PC-9 (cell line): ENCODE measurements around the gene PRRT2. TPM values are rescaled to one million over a fixed set of nuclear protein-coding genes. Genes with fewer than 3 reads are reported as not detected.

ENCODE experiments used
- BruUV-seq: library from RNA; stranded (reverse); fragments of 400-500 nt; replicated peaks from 2 replicates; lab custom pipeline; 2021; lab: Mats Ljungman, UMichigan
- CTCF ChIA-PET: fragments of 300-600 bp; sonication (Branson Sonifier 250); formaldehyde crosslinking; loops from one replicate; lab custom pipeline; 2022; ENCODE audit warnings: antibody characterized with exemption; lab: Charles Lee
- POLR2A ChIA-PET: fragments of 300-600 bp; sonication (Branson Sonifier 250); formaldehyde crosslinking; loops from one replicate; lab custom pipeline; 2022; ENCODE audit warnings: antibody characterized with exemption; ENCODE audit not compliant: unreplicated experiment; lab: Charles Lee
- DNase-seq, 2 experiments: peaks; one replicate each; pipeline versions ENCODE4 v3.0.0 to v3.0.0-alpha.2; 2015 to 2022; ENCODE audit warnings: mixed read lengths in 1 of 2
- H2AFZ ChIP-seq: fragments of 200-600 bp; sonication (generic); 2 replicates; pipeline ENCODE4 v1.8.1; 2017; ENCODE audit warnings: antibody characterized with exemption
- H3F3A ChIP-seq: fragments of 200-600 bp; sonication (generic); 2 replicates; pipeline ENCODE4 v1.8.1; 2017; ENCODE audit warnings: antibody characterized with exemption, mild to moderate bottlenecking, low read depth; ENCODE audit not compliant: insufficient read depth
- H3K27ac ChIP-seq: fragments of 200-600 bp; sonication (generic); 2 replicates; pipeline ENCODE4 v1.6.1; 2016; ENCODE audit warnings: mixed run types
- H3K27me3 ChIP-seq: fragments of 200-600 bp; sonication (generic); 2 replicates; pipeline ENCODE4 v1.6.1; 2016; ENCODE audit warnings: low read depth, mixed run types; ENCODE audit not compliant: insufficient read depth
- H3K36me3 ChIP-seq: fragments of 200-600 bp; sonication (generic); 2 replicates; pipeline ENCODE4 v1.6.1; 2016; ENCODE audit warnings: low read depth, mixed run types
- H3K4me1 ChIP-seq: fragments of 200-600 bp; sonication (generic); replicated peaks from 2 replicates; pipeline ENCODE4 v1.6.1; 2016; ENCODE audit warnings: mixed run types; ENCODE audit not compliant: insufficient read depth
- H3K4me2 ChIP-seq: fragments of 200-600 bp; sonication (generic); 2 replicates; pipeline ENCODE4 v1.6.1; 2017; ENCODE audit warnings: mixed run types
- H3K4me3 ChIP-seq: fragments of 200-600 bp; sonication (generic); 2 replicates; pipeline ENCODE4 v1.6.1; 2016; ENCODE audit warnings: mixed run types
- H3K79me2 ChIP-seq: fragments of 200-600 bp; sonication (generic); 2 replicates; pipeline ENCODE4 v1.6.1; 2017; ENCODE audit warnings: low read depth, mixed run types
- H3K9me2 ChIP-seq: fragments of 200-600 bp; sonication (generic); 2 replicates; pipeline ENCODE4 v1.8.1; 2017; ENCODE audit warnings: mild to moderate bottlenecking; ENCODE audit not compliant: insufficient read depth
- H3K9me3 ChIP-seq: fragments of 200-600 bp; sonication (generic); 2 replicates; pipeline ENCODE4 v1.8.1; 2016; ENCODE audit warnings: low read depth; ENCODE audit not compliant: insufficient read depth
- H4K20me1 ChIP-seq: fragments of 200-600 bp; sonication (generic); 2 replicates; pipeline ENCODE4 v1.8.1; 2017; ENCODE audit not compliant: insufficient read depth
- EZH2 ChIP-seq: fragments of 200-600 bp; sonication (generic); IDR thresholded peaks from 2 replicates; pipeline ENCODE4 v1.8.0; 2017; ENCODE audit warnings: antibody characterized with exemption, low read depth
- intact Hi-C: fragments of 100-400 bp; cut with micrococcal nuclease; formaldehyde crosslinking; loops from one replicate; pipeline ENCODE4 v1.10.0; 2022; ENCODE audit not compliant: unreplicated experiment
- total RNA-seq: library from RNA; stranded (reverse); gene quantifications from 2 replicates; pipeline ENCODE4 v1.2.3, GENCODE V29; 2021
- TF ChIP-seq, protein P1 (sequence below): fragments of 200-600 bp; sonication (generic); conservative IDR thresholded peaks from 2 replicates; pipeline ENCODE4 v1.6.1; 2017; ENCODE audit warnings: mixed run types, antibody characterized with exemption, mild to moderate bottlenecking, moderate library complexity

Gene PRRT2
- total RNA-seq, 1 experiment from 2014 or later: 4.9 TPM

DNA sequence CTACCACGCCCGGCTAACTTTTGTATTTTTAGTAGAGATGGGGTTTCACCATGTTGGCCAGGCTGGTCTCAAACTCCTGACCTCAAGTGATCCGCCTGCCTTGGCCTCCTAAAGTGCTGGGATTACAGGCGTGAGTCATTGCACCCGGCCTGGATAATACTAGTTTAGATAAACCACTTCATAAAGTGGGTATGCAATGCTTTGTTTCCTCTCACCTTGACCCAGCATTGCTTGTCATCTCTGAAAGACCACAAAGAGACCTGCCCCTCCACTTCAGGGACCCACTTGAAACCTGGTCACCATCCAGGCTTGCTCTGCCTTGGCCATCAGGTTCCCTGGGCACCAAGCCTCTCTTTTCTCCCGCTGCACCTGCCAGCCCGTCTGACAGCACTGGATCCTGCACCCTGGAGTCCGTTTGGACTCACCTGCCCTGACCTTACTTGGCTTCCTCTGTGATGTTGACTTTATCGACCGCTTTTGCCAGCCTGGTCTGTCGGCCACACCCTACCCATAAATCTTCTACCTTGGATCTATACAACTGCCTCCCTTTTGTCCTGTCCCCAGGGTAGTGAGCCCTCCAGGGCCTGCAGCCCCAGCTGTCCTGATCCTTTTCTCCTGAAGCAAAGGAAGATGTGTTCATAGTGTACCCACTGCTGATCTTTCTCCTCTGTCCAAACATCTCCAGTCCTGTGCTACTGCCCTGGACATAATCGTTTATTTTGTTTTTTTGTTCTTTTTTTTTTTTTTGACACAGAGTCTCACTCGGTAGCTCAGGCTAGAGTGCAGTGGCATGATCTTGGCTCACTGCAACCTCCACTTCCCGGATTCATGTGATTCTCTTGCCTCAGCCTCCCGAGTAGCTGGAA lies 46.6 kb upstream of the PRRT2 start:
- no peak overlapping the region for H2AFZ ChIP-seq

DNA sequence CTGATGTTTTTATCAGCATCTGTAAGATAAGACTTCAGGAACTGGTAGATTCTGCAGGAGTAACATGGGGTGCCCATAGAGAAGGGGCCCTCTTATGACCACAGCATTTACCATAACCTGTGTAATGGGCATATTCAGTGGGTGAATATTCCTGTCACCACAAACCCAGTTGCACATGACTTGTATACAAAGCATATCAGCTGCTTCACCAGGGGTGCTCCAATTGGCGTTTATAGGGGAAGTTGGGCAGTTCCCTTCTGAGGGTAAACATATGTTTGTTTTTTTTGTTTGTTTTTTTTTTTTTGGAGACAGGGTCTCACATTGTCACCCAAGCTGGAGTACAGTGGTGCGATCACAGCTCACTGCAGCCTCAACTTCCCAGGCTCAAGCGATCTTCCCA lies 45.4 kb upstream of the PRRT2 start:
- Histone ChIP-seq H3K9me3 (no peaks in the 10 kb centered on the region), H3K4me2 (no peak overlapping the region), H3K4me1 (peaks cover 27% of the 10 kb centered on the region), H3K4me3 (no peak overlapping the region), H3K79me2 (no peaks in the 10 kb centered on the region), H3K27me3 (no peaks in the 10 kb centered on the region), H2AFZ (no peak overlapping the region), H4K20me1 (no peaks in the 10 kb centered on the region), H3F3A (peaks cover 25% of the 10 kb centered on the region), H3K27ac (no peak overlapping the region), H3K36me3 (no peaks in the 10 kb centered on the region), H3K9me2 (no peaks in the 10 kb centered on the region)
- intact Hi-C loops: no loop called here
- ChIA-PET CTCF (no interaction called here), POLR2A (no interaction called here)
- DNase-seq: no peak
- BruUV-seq: no TSS peak
- TF ChIP-seq, protein P1, sequence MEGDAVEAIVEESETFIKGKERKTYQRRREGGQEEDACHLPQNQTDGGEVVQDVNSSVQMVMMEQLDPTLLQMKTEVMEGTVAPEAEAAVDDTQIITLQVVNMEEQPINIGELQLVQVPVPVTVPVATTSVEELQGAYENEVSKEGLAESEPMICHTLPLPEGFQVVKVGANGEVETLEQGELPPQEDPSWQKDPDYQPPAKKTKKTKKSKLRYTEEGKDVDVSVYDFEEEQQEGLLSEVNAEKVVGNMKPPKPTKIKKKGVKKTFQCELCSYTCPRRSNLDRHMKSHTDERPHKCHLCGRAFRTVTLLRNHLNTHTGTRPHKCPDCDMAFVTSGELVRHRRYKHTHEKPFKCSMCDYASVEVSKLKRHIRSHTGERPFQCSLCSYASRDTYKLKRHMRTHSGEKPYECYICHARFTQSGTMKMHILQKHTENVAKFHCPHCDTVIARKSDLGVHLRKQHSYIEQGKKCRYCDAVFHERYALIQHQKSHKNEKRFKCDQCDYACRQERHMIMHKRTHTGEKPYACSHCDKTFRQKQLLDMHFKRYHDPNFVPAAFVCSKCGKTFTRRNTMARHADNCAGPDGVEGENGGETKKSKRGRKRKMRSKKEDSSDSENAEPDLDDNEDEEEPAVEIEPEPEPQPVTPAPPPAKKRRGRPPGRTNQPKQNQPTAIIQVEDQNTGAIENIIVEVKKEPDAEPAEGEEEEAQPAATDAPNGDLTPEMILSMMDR: no peak
- no peak for TF ChIP-seq EZH2

More for the DNA sequence above, 46.6 kb upstream of the PRRT2 start:
- ChIA-PET POLR2A (interaction anchor here (0.6 kb wide), 1 partner anchor 14 kb away, joined by 14 read pairs; no protein-coding TSS in a partner anchor), CTCF (interaction anchor here (0.5 to 0.6 kb wide), 3 partner anchors 14 to 820 kb away, joined by 3 to 5 read pairs (median 3); no protein-coding TSS in a partner anchor)
- no TSS peak for BruUV-seq
- peak overlapping the region; percentile 47 for H3K27ac ChIP-seq
- DNase-seq: peak; percentile 67 to 92
- H3K79me2 ChIP-seq: no peaks in the 10 kb centered on the region
- H3K9me2 ChIP-seq: no peaks in the 10 kb centered on the region
- no peaks in the 10 kb centered on the region for H3K36me3 ChIP-seq
- TF ChIP-seq, protein P1: no peak
- no peak for TF ChIP-seq EZH2
- H3K27me3 ChIP-seq: no peaks in the 10 kb centered on the region
- peak overlapping the region; percentile 46 for H3K4me2 ChIP-seq
- H3F3A ChIP-seq: peaks cover 25% of the 10 kb centered on the region
- no peaks in the 10 kb centered on the region for H3K9me3 ChIP-seq
- H3K4me3 ChIP-seq: no peak overlapping the region
- H4K20me1 ChIP-seq: no peaks in the 10 kb centered on the region
- H3K4me1 ChIP-seq: peaks cover 27% of the 10 kb centered on the region
- intact Hi-C loops: no loop called here

DNA sequence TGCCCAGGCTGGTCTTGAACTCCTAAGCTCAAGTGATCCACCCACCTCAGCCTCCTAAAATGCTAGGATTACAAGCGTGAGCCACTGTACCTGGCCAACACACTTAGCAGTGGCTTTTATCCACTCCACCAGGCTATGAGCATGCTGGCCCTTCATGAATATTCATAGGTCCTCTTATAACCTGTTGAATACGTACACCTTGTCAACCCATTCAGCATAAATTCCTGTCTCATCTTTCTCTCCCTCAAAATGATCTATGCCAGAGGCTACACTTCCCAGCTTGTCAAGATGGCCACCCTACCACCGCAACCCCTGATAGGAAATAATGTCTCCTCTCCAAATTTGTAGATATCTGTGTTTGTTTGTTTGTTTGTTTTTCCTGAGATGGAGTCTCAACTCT lies 44.9 kb upstream of the PRRT2 start:
- intact Hi-C loops: no loop called here
- H3K4me2 ChIP-seq: no peak overlapping the region
- no peak overlapping the region for H3K27ac ChIP-seq
- peaks cover 25% of the 10 kb centered on the region for H3F3A ChIP-seq
- ChIA-PET CTCF (no interaction called here), POLR2A (no interaction called here)
- no peaks in the 10 kb centered on the region for H3K9me2 ChIP-seq
- H3K36me3 ChIP-seq: no peaks in the 10 kb centered on the region
- H4K20me1 ChIP-seq: no peaks in the 10 kb centered on the region
- H3K79me2 ChIP-seq: no peaks in the 10 kb centered on the region
- no peak overlapping the region for H3K4me3 ChIP-seq
- no peak for TF ChIP-seq EZH2
- TF ChIP-seq, protein P1: no peak
- no peaks in the 10 kb centered on the region for H3K9me3 ChIP-seq
- H2AFZ ChIP-seq: no peak overlapping the region
- BruUV-seq: no TSS peak
- DNase-seq: no peak
- H3K4me1 ChIP-seq: peaks cover 29% of the 10 kb centered on the region
- no peaks in the 10 kb centered on the region for H3K27me3 ChIP-seq
